Measurements from ENCODE around the gene DNMT3A.

DNA sequence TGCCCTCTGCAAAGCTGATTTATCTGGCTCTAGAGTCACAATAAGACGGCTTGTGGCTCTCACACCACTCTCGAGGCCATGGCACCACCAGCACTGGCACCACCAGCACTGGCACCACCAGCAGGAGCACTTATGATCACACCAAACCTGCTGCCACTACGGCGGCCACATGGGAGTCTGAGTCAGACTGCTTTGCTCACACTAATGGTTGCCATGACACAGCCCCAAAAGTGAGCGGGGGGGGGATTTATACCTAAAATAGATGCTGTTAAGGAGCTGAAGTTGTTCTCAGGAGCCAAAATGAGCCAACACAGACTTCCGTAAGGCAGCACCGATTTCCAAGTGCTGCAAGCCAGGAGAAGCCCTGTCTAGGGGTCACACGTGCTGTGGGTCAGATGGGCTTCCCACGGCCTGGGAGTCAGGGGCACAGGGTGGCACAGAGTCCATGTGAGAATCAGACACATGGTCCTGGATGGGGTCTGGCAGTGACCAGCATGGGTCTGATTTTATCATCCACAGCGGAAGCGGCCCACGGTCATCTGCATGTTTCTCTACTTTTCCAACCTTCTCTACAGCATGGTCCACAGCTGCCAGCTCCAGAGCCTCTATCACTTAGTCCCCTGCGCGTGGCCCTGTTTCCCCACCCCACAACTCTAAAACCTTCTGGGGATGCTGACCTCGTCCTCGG, 16.7 kb downstream of the DNMT3A start:
- TF ChIP-seq NFRKB (IDR thresholded peaks at IDR 0.05) = no peak
- TF ChIP-seq FOXA1 (IDR thresholded peaks at IDR 0.05) = no peak
- no peak for TF ChIP-seq TARDBP (IDR thresholded peaks at IDR 0.05)
- TF ChIP-seq FOXM1 (IDR thresholded peaks at IDR 0.05; ENCODE audit: borderline replicate concordance) = no peak
- no peak for TF ChIP-seq ZNF384 (IDR thresholded peaks at IDR 0.05)
- no peak for TF ChIP-seq ARNT (IDR thresholded peaks at IDR 0.05)

Data from HEK293T (cell line).